LNCAP (cell line): Measurements from ENCODE around the gene GPR157.

Source experiments
- CTCF ChIP-seq: fragments of 450-650 bp; IDR thresholded peaks from 2 replicates; pipeline ENCODE4 v1.5.1; 2017; ENCODE audit warnings: mild to moderate bottlenecking

GPR157 gene

GRCh38 chr1:9151328-9151860 is 22.5 kb upstream of the GPR157 start:
- TF ChIP-seq CTCF: no peak

- TF ChIP-seq CTCF: no peak
These were observed 21.9 kb upstream of the GPR157 start for GRCh38 chr1:9150582-9151327.

GRCh38 chr1:9149837-9150581 is 21.1 kb upstream of the GPR157 start:
- no peak for TF ChIP-seq CTCF

GRCh38 chr1:9149151-9149550 is 20.2 kb upstream of the GPR157 start:
- TF ChIP-seq CTCF: no peak

GRCh38 chr1:9146156-9146555 is 17.3 kb upstream of the GPR157 start:
- no peak for TF ChIP-seq CTCF

GRCh38 chr1:9145714-9146113 is 16.8 kb upstream of the GPR157 start:
- TF ChIP-seq CTCF: no peak

- no peak for TF ChIP-seq CTCF
These were observed 16.2 kb upstream of the GPR157 start for GRCh38 chr1:9145021-9145668.
